Activated naive CD4-positive, alpha-beta T cell treated with anti-CD3 and anti-CD28 coated beads, Interleukin-2, amount 50 U/mL, for 24 hours (primary cell): ENCODE results near the gene SKAP2.

Experiments
- H3K27ac Mint-ChIP-seq: one replicate; pipeline ENCODE4 v1.8.0; 2021; ENCODE audit warnings: mild to moderate bottlenecking, mixed read lengths
- H3K27me3 Mint-ChIP-seq: one replicate; pipeline ENCODE4 v1.8.0; 2021; ENCODE audit warnings: mixed read lengths
- H3K36me3 Mint-ChIP-seq: one replicate; pipeline ENCODE4 v1.8.0; 2021; ENCODE audit warnings: mixed read lengths
- H3K4me1 Mint-ChIP-seq: one replicate; pipeline ENCODE4 v1.8.0; 2021; ENCODE audit warnings: mixed read lengths
- H3K4me3 Mint-ChIP-seq: one replicate; pipeline ENCODE4 v1.8.0; 2021; ENCODE audit warnings: mild to moderate bottlenecking, mixed read lengths
- H3K9me3 Mint-ChIP-seq: one replicate; pipeline ENCODE4 v1.8.0; 2021; ENCODE audit warnings: mixed read lengths

SKAP2 gene

DNA sequence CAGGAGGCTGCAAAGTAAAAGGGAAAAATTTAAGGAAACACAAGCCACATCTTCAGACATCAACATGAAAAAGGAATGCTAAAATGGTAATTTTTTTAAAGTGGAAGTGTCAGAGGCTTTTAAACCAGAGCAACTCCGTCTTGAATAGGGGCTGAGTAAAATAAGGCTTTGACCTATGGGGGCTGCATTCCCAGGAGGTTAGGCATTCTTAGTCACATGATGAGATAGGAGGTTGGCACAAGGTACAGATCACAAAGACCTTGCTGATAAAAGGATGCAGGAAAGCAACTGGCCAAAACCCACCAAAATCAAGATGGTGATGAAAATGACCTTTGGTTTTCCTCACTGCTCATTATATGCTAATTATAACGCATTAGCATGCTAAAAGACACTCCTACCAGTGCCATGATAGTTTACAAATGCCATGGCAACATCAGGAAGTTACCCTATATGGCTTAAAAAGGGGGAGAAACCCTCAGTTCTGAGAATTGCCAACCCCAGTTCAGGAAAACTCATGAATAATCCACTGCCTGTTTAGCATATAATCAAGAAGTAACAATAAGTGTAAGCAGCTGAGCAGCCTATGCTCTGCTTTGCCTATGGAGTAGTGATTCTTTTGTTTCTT lies 128.3 kb downstream of the SKAP2 start:
- no peak overlapping the region for H3K4me3 Mint-ChIP-seq
- H3K4me1 Mint-ChIP-seq, result no peaks in the 10 kb centered on the region
- H3K9me3 Mint-ChIP-seq, result no peaks in the 10 kb centered on the region
- H3K36me3 Mint-ChIP-seq, result no peaks in the 10 kb centered on the region
- peaks cover 14% of the 10 kb centered on the region for H3K27me3 Mint-ChIP-seq
- no peak overlapping the region for H3K27ac Mint-ChIP-seq

DNA sequence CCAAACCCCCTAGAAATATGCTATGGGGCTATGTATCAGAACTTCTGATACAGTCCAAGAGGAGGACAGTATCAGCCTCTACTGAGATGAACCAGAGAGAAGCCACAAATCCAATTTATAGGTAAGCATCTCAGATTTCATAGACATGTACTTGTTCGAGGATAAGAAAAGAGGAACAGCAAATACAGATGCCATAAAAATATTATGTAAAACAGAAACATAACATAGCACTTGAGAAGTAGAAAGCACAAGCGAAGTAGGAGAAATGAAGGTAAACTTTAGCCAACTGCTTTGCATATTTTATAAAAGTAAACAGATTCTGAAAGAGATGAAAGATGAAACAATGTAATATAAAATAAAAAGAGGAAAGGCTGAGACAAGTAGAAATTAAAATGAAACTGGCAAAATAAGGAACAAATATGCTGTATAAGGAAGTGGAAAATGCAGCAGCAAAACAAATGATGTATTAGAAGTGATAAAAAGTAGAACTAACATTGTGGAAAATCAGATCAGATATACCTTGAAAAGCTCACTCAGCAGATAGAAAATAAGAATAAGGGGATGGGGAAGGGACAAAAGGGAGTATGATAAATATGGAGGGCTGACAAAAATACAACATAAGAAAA lies 135.1 kb downstream of the SKAP2 start:
- Mint-ChIP-seq H3K27ac (no peak overlapping the region), H3K36me3 (no peaks in the 10 kb centered on the region), H3K9me3 (no peaks in the 10 kb centered on the region), H3K27me3 (peaks cover 13% of the 10 kb centered on the region), H3K4me3 (no peak overlapping the region), H3K4me1 (no peaks in the 10 kb centered on the region)

DNA sequence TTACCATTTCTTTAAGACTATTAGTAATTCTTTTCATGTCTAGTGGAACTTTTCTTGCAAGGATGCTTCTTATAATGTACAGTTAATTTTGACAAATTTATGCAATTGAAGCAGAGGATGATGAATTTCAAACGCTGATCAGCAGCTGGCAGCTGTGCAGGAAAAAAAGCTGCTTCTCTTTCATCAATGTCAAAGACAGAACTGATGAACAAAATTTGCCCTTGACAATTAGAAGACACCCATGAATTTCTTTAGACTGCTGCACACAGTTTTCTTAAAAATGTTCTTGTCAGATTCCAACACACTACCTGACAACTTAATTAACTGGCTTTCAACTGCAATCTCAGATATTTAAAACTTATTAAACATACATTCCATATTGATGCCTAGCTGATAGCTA lies 138.3 kb downstream of the SKAP2 start:
- Mint-ChIP-seq H3K4me1 (no peaks in the 10 kb centered on the region), H3K27me3 (peaks cover 11% of the 10 kb centered on the region), H3K36me3 (peaks cover 2% of the 10 kb centered on the region), H3K9me3 (no peaks in the 10 kb centered on the region), H3K4me3 (no peak overlapping the region), H3K27ac (no peak overlapping the region)

DNA sequence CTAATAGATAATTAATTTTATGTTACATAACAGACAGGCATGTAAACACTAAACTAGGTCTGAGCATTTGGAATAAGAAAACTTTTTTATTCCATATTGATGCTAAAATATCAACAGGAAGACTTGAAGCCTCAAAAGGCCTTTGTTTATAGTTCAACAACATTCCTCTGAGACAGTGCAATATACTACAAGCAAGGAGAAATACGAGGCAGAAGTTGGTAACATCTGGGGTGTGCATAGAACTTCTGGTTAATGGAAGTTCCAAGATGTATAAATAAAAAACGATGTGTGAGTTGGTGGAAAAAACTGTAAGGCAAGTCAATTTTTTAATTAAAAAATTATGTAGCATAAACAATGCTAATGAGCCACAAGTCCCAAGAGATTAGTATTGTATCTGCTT lies 139.6 kb downstream of the SKAP2 start:
- Mint-ChIP-seq H3K27ac (no peak overlapping the region), H3K36me3 (peaks cover 2% of the 10 kb centered on the region)

DNA sequence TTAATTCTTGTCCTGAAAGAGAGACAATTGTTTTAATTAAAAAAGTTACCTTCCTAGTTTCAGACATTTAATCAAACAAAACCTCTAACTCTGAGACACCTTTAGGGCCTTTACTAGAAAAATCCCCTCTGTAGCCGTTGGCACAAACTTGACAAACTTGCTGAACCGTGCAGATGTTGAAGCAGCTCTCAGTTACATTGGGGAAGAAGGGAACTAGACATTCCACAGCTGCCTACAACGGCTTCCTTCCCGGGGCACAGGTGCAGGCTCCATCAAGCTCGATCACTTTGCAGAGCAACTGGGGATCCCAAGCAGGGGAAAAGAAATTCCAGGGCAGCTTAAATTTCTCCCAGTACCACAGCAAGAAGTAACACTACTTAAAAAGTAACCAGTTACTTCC lies 141.3 kb downstream of the SKAP2 start:
- no peak overlapping the region for H3K27ac Mint-ChIP-seq
- peaks cover 16% of the 10 kb centered on the region for H3K27me3 Mint-ChIP-seq
- no peak overlapping the region for H3K4me3 Mint-ChIP-seq
- H3K4me1 Mint-ChIP-seq, result no peaks in the 10 kb centered on the region
- peaks cover 2% of the 10 kb centered on the region for H3K36me3 Mint-ChIP-seq
- no peaks in the 10 kb centered on the region for H3K9me3 Mint-ChIP-seq

More for the DNA sequence above, 139.6 kb downstream of the SKAP2 start:
- Mint-ChIP-seq H3K4me1 (no peaks in the 10 kb centered on the region), H3K27me3 (peaks cover 15% of the 10 kb centered on the region), H3K9me3 (no peaks in the 10 kb centered on the region), H3K4me3 (no peak overlapping the region)

DNA sequence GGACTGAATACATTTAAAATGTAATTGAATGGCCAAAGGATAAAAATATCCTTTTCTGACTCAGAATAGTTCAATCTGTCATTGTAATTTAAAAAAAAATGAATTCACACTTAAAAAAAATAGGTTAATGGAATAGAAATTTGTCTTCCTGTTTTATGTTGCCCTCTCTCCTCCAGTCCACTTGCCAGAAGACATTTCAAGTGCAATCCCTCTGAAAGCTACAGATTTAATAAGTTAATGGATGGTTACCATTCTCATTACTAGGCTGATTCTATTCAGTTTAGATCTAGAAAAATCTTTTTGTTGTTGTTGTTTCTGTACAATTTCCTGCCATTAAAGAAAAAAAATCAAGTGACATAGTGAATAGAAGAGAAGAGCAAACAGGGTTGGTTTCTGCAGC lies 142.9 kb downstream of the SKAP2 start:
- Mint-ChIP-seq H3K36me3 (peaks cover 2% of the 10 kb centered on the region), H3K27ac (no peak overlapping the region), H3K4me3 (no peak overlapping the region), H3K9me3 (no peaks in the 10 kb centered on the region), H3K27me3 (peaks cover 20% of the 10 kb centered on the region), H3K4me1 (no peaks in the 10 kb centered on the region)

DNA sequence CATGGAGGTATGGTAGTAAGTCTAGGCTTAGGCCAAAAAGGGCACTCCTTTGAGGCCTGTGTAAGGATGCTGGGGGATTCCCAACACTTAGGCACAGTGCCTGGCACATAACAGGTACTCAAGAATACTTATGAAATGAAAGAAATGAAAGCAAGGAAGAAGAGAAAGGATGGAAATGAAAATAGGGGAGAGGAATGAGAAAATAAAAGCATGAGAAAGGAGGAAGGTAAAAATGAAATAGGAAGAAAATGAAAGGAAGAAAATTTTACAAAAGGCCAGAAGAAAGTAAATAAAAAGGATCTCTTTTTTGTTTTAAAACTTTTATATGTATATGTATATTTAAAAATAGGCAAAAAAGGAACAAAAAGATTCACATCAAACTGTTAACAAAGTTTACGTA lies 146.3 kb downstream of the SKAP2 start:
- Mint-ChIP-seq H3K4me1 (no peaks in the 10 kb centered on the region), H3K9me3 (no peaks in the 10 kb centered on the region), H3K27me3 (peaks cover 18% of the 10 kb centered on the region), H3K27ac (no peak overlapping the region), H3K4me3 (no peak overlapping the region), H3K36me3 (peaks cover 2% of the 10 kb centered on the region)

DNA sequence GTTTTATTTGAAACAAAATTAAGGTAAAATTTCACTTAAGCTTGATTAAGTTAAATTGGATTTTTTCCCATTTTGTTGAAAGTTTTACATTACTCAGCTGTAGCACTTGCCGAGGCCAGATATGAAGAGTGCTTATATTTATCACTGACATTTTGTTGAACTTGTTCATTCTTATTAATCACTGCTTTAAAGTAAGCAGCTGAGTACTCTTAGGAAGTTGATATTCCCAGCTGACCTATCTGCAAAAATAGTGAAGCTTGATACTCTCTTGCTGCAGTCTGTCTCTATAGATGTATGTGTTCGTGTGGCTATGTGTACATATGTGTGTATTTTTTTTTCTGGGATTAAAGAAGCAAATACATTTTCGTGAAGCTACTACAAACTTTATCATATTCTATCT lies 150.0 kb downstream of the SKAP2 start:
- Mint-ChIP-seq H3K36me3 (no peaks in the 10 kb centered on the region), H3K27ac (no peak overlapping the region), H3K4me1 (no peaks in the 10 kb centered on the region), H3K4me3 (no peak overlapping the region), H3K27me3 (peaks cover 8% of the 10 kb centered on the region), H3K9me3 (no peaks in the 10 kb centered on the region)

DNA sequence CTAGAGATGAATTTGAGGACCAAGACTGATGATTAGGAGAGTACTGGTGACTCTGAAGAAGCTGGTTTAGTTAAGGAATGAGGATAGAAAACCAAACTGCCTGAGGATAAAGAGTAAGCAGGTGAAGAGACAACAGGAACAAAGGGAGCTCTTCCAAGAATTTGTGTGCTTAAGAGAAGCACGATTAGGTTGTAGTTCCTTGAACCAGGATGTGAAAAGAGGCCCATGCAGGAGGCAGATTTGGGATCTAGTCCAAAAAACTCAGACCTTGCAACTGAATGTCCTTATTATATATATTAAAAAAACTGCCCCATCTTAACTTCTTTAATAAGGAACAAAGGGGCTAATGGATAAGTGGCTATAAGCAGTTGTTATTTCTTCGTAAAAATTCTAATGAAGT lies 150.4 kb downstream of the SKAP2 start:
- Mint-ChIP-seq H3K27ac (no peak overlapping the region), H3K4me3 (no peak overlapping the region), H3K36me3 (no peaks in the 10 kb centered on the region), H3K4me1 (no peaks in the 10 kb centered on the region), H3K27me3 (peaks cover 8% of the 10 kb centered on the region), H3K9me3 (no peaks in the 10 kb centered on the region)

DNA sequence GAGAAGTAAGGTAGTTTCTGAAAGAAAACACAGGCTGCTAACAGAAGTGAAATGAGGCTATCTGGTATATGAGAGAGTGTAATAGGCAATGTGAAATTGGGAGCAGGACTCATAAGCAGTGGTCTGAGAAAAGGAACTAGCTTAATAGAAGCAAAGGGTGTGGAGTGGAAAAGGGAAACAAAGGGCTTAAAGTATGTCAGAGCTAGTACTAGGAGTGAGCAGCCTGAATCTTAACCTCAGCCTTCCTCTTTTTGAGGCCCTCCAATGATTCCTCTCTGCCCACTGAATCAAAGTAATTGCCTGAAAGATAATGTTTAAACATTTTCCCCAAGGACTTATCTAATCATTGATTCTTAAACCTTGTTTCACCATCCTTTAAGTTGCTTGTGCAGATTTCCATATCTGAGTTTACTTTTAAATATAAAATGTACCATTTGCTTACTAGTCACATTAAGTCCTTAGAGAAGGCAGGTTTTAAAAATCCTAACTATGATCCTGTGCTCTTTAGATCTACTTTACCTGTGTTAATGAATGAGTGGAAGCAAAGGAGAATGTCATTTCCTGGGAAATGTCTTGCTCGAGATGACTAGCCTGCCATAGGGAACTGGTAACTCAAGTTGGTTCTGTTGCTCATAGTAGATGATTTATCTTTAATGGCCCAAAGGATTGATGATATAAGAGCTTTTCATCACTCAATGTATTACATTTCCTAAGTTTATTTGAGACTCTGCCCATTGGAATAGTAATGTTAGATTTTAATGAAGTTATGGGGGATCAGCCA lies 155.0 kb downstream of the SKAP2 start:
- Mint-ChIP-seq H3K4me3 (no peak overlapping the region), H3K4me1 (no peaks in the 10 kb centered on the region), H3K27me3 (peaks cover 3% of the 10 kb centered on the region), H3K9me3 (no peaks in the 10 kb centered on the region), H3K36me3 (no peaks in the 10 kb centered on the region), H3K27ac (no peak overlapping the region)

DNA sequence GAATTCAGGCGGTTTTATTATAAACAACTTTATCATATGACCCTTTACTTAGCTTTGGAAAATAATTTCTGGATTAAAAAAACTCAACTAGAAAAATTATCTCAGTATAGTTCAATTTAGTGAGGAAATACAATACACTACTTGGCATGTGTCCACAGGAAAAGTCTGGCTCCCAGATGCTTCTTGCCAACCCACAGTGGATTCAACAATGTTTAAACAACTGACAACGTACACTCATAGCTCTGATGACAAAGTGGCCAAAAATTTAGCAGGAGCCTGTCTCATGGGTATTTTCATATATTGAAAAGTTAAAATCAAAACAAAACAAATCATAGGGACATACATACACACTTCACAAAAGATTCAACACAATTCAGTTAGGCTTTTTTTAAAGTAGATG lies 158.8 kb downstream of the SKAP2 start:
- no peaks in the 10 kb centered on the region for H3K36me3 Mint-ChIP-seq
- H3K27me3 Mint-ChIP-seq, result peaks cover 10% of the 10 kb centered on the region
- no peaks in the 10 kb centered on the region for H3K9me3 Mint-ChIP-seq
- H3K27ac Mint-ChIP-seq, result no peak overlapping the region
- no peak overlapping the region for H3K4me3 Mint-ChIP-seq
- H3K4me1 Mint-ChIP-seq, result no peaks in the 10 kb centered on the region

DNA sequence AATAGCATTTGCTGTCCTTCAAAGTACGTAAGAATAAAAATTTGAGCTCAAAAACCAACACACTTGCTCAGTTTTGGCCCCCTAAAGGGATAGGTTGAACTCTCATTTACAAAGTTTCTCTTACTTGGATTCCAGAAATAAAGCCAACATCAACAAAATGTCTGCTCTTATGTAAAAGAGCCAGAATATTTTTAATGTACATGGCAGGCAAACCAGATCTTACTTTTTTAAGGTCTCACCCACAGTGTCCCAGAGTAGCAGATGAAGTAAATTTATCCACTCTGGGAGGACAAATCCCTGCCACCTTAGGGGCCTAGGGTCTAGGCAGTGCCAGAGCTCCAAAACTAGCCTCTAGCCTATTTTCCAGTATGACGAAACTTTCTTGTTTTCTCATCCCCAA lies 159.6 kb downstream of the SKAP2 start:
- no peaks in the 10 kb centered on the region for H3K36me3 Mint-ChIP-seq
- no peaks in the 10 kb centered on the region for H3K9me3 Mint-ChIP-seq
- no peaks in the 10 kb centered on the region for H3K4me1 Mint-ChIP-seq
- H3K4me3 Mint-ChIP-seq, result no peak overlapping the region
- H3K27ac Mint-ChIP-seq, result no peak overlapping the region
- H3K27me3 Mint-ChIP-seq, result peaks cover 10% of the 10 kb centered on the region

DNA sequence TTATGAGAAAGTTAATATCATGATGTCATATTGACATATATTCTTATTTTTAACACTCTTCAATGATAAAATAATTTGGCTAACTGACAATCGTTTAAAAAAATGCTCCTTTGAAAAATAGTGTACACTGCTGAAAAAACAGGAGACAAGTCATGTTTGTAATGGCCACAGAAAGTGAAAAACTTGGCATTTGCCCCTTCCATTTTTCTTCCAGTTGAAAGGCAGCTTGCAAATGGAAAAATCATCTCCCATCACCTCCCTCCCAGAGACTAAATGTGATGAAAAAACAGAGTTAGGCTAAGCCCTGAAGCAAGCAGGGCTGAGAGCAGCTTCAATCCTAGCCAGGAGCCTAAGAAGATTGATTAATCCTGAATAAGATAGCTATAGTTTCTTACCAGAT lies 160.4 kb downstream of the SKAP2 start:
- H3K36me3 Mint-ChIP-seq, result no peaks in the 10 kb centered on the region
- no peak overlapping the region for H3K27ac Mint-ChIP-seq
- no peaks in the 10 kb centered on the region for H3K9me3 Mint-ChIP-seq
- no peaks in the 10 kb centered on the region for H3K4me1 Mint-ChIP-seq
- H3K27me3 Mint-ChIP-seq, result peaks cover 10% of the 10 kb centered on the region
- no peak overlapping the region for H3K4me3 Mint-ChIP-seq

DNA sequence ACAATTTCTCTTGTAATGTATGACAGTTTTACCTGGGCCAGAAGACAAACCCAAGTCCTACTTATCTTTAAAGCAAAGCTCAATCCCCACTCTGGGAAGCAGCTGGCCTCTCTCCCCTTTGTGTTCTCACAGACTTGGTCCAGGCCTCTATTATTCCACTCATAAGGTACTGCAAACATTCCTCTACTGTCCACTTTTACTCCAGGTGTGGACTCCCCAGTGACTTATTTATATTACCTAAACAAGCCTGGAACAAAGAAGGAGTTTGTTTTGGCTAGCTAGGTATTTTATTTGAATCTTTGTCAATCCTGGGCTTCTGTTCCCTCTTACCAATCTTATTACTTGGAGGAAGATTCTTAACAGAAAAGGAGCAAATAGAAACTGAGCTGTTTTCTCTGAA lies 163.5 kb downstream of the SKAP2 start:
- H3K4me3 Mint-ChIP-seq, result no peak overlapping the region
- H3K4me1 Mint-ChIP-seq, result no peaks in the 10 kb centered on the region
- no peak overlapping the region for H3K27ac Mint-ChIP-seq
- peaks cover 16% of the 10 kb centered on the region for H3K27me3 Mint-ChIP-seq
- no peaks in the 10 kb centered on the region for H3K36me3 Mint-ChIP-seq
- H3K9me3 Mint-ChIP-seq, result no peaks in the 10 kb centered on the region

DNA sequence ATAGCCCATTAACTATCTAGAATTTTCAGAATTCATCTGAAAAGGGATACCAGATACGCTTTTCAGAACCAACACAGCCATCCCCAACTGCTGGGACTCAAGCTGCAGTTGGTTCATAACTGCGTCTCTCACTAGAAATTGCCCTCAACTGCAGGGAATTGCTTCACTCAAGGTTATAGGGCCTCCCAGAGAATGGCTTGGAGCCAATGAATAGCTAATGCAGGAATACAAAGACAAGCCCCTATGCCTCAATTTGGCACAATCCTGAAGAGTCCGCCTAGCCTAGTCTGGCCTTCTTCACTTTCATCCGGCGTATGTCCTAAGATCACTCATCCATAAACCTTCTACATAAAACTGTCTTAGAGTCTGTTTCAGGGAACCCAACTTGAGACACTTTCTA lies 164.0 kb downstream of the SKAP2 start:
- H3K27ac Mint-ChIP-seq, result no peak overlapping the region
- H3K4me1 Mint-ChIP-seq, result no peaks in the 10 kb centered on the region
- no peak overlapping the region for H3K4me3 Mint-ChIP-seq

DNA sequence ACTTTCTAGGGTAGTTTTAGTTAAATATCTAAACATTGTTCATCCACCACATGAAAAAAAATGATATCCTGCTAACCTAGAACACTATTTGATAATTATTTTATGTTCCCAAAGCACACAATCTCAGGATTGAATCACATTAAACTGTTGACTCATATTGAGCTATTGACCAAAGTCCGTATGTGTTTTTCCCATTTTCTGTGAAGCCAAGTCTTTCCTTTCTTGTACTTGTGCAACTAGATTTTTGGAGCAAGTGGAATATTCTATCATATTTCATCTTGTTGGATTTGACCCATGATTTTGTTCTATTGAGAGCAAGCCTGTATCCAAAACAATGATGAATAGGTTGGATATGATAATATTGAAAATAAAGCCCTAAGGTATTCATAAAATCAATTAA lies 164.6 kb downstream of the SKAP2 start:
- Mint-ChIP-seq H3K27ac (no peak overlapping the region), H3K27me3 (peaks cover 16% of the 10 kb centered on the region), H3K4me1 (no peaks in the 10 kb centered on the region), H3K36me3 (no peaks in the 10 kb centered on the region), H3K9me3 (no peaks in the 10 kb centered on the region), H3K4me3 (no peak overlapping the region)

More for the DNA sequence above, 164.0 kb downstream of the SKAP2 start:
- no peaks in the 10 kb centered on the region for H3K9me3 Mint-ChIP-seq
- H3K36me3 Mint-ChIP-seq, result no peaks in the 10 kb centered on the region
- peaks cover 16% of the 10 kb centered on the region for H3K27me3 Mint-ChIP-seq
